Esophagus muscularis mucosa (tissue), 3 donors: ENCODE data around the gene OMG.

Experiments
- CTCF ChIP-seq, 3 experiments: fragments of 200-600 bp in 2 of 3; fragments of 450-650 bp in 1 of 3; sonication (generic) in 2 of 3; IDR thresholded peaks; one replicate each; pipeline ENCODE4 v1.5.1; 2017 to 2019; ENCODE audit warnings: antibody characterized with exemption in 3 of 3, mild to moderate bottlenecking in 2 of 3, moderate library complexity in 1 of 3
- POLR2A ChIP-seq: fragments of 450-650 bp; IDR thresholded peaks from one replicate; pipeline ENCODE4 v1.6.1; 2017; ENCODE audit warnings: antibody characterized with exemption, moderate library complexity, mild to moderate bottlenecking, low read depth
- POLR2AphosphoS5 ChIP-seq, 2 donors: sonication (generic); formaldehyde crosslinking; IDR thresholded peaks; one replicate each; pipeline ENCODE4 v1.6.1; 2017; ENCODE audit warnings: antibody characterized with exemption in 2 of 2

GRCh38 chr17:31296142-31296541, 897 bp downstream of the OMG start:
- TF ChIP-seq POLR2AphosphoS5 (IDR thresholded peaks at IDR 0.05) (no peak), CTCF (IDR thresholded peaks at IDR 0.05) (no peak), POLR2A (no peak)
